Mesenchymal stem cell (in vitro differentiated cells and primary cell): ENCODE measurements around the gene CRYAA.
"Not testable (repeated sequence)": the region's sequence is repeated elsewhere in the genome, so short reads cannot be mapped to it uniquely, and the experiment has no call there.

ENCODE experiments used
- DNase-seq: peaks from one replicate; pipeline ENCODE4 v3.0.0-alpha.2; 2013
- H2AFZ ChIP-seq: one replicate; pipeline ENCODE4 v1.6.1; 2013; ENCODE audit warnings: low read depth, mild to moderate bottlenecking, control low read depth, inconsistent platforms, low read length, moderate library complexity
- H2AK5ac ChIP-seq: 2 replicates; pipeline ENCODE4 v1.6.1; 2013; ENCODE audit warnings: low read length, moderate library complexity, mild to moderate bottlenecking, inconsistent platforms; ENCODE audit not compliant: severe bottlenecking
- H2BK120ac ChIP-seq: one replicate; pipeline ENCODE4 v1.6.1; 2013; ENCODE audit warnings: low read depth, mild to moderate bottlenecking, inconsistent platforms, low read length, moderate library complexity
- H2BK12ac ChIP-seq, 2 experiments: one replicate each; pipeline ENCODE4 v1.6.1; 2013; ENCODE audit warnings: inconsistent platforms in 2 of 2, low read length in 2 of 2, mild to moderate bottlenecking in 2 of 2, moderate library complexity in 2 of 2, control low read depth in 1 of 2
- H2BK15ac ChIP-seq: one replicate; pipeline ENCODE4 v1.6.1; 2013; ENCODE audit warnings: mild to moderate bottlenecking, low read depth, inconsistent platforms; ENCODE audit not compliant: poor library complexity, severe bottlenecking
- H2BK5ac ChIP-seq: 2 replicates; pipeline ENCODE4 v1.6.1; 2013; ENCODE audit warnings: low read depth, mild to moderate bottlenecking, low read length, control low read depth, inconsistent platforms; ENCODE audit not compliant: poor library complexity, severe bottlenecking
- H3K14ac ChIP-seq, 2 experiments: one replicate each; pipeline ENCODE4 v1.6.1; 2013; ENCODE audit warnings: inconsistent platforms in 2 of 2, low read length in 2 of 2, control low read depth in 1 of 2, mild to moderate bottlenecking in 1 of 2, moderate library complexity in 1 of 2
- H3K18ac ChIP-seq, 2 experiments: one replicate each; pipeline ENCODE4 v1.6.1; 2013; ENCODE audit warnings: inconsistent platforms in 2 of 2, low read length in 2 of 2, control low read depth in 1 of 2, low read depth in 1 of 2, mild to moderate bottlenecking in 1 of 2
- H3K23ac ChIP-seq, 2 experiments: one replicate each; pipeline ENCODE4 v1.6.1; 2013; ENCODE audit warnings: inconsistent platforms in 2 of 2, low read length in 2 of 2, mild to moderate bottlenecking in 2 of 2, moderate library complexity in 2 of 2, control low read depth in 1 of 2
- H3K27ac ChIP-seq: 2 replicates; pipeline ENCODE4 v1.5.1; 2013; ENCODE audit warnings: mild to moderate bottlenecking, moderate library complexity, low read length, control low read depth, inconsistent platforms; ENCODE audit not compliant: poor library complexity, severe bottlenecking
- H3K27me3 ChIP-seq, 2 experiments: 2 replicates each; pipeline versions ENCODE4 v1.6.1 to v1.7.0; 2013; ENCODE audit warnings: low read length in 2 of 2, mild to moderate bottlenecking in 2 of 2, moderate library complexity in 2 of 2, control low read depth in 1 of 2, inconsistent platforms in 1 of 2; ENCODE audit not compliant: control insufficient read depth in 1 of 2, insufficient read depth in 1 of 2
- H3K36me3 ChIP-seq, 2 experiments: 2 replicates each; pipeline versions ENCODE4 v1.6.1 to v1.7.0; 2013; ENCODE audit warnings: low read length in 2 of 2, control low read depth in 1 of 2, inconsistent platforms in 1 of 2, low read depth in 1 of 2, mild to moderate bottlenecking in 1 of 2; ENCODE audit not compliant: insufficient read depth in 2 of 2, control insufficient read depth in 1 of 2
- H3K4ac ChIP-seq, 2 experiments: one replicate each; pipeline ENCODE4 v1.6.1; 2013; ENCODE audit warnings: inconsistent platforms in 2 of 2, low read length in 2 of 2, mild to moderate bottlenecking in 2 of 2, moderate library complexity in 2 of 2, control low read depth in 1 of 2, low read depth in 1 of 2
- H3K4me1 ChIP-seq: 2 replicates; pipeline ENCODE4 v1.6.1; 2013; ENCODE audit warnings: low read depth, low read length, control low read depth; ENCODE audit not compliant: control insufficient read depth, insufficient read depth
- H3K4me2 ChIP-seq: 2 replicates; pipeline ENCODE4 v1.6.1; 2013; ENCODE audit warnings: low read length, mild to moderate bottlenecking, inconsistent platforms; ENCODE audit not compliant: poor library complexity, severe bottlenecking
- H3K4me3 ChIP-seq, 2 experiments: 2 replicates each; pipeline versions ENCODE4 v1.5.1 to v1.7.0; 2013; ENCODE audit warnings: low read length in 2 of 2, mild to moderate bottlenecking in 2 of 2, control low read depth in 1 of 2, low read depth in 1 of 2; ENCODE audit not compliant: insufficient read depth in 1 of 2
- H3K79me1 ChIP-seq: replicated peaks from 2 replicates; pipeline ENCODE4 v1.6.1; 2013; ENCODE audit warnings: mild to moderate bottlenecking, control low read depth, low read length, inconsistent platforms; ENCODE audit not compliant: poor library complexity, severe bottlenecking
- H3K9ac ChIP-seq: 2 replicates; pipeline ENCODE4 v1.7.0; 2013; ENCODE audit warnings: mild to moderate bottlenecking, low read length, moderate library complexity
- H3K9me3 ChIP-seq: 2 replicates; pipeline ENCODE4 v1.7.0; 2013; ENCODE audit warnings: mild to moderate bottlenecking, low read length; ENCODE audit not compliant: control insufficient read depth
- H4K8ac ChIP-seq: one replicate; pipeline ENCODE4 v1.6.1; 2013; ENCODE audit warnings: inconsistent platforms, mild to moderate bottlenecking, low read length, moderate library complexity
- H4K91ac ChIP-seq: one replicate; pipeline ENCODE4 v1.6.1; 2013; ENCODE audit warnings: mild to moderate bottlenecking, low read length, inconsistent platforms
- WGBS: methylation state at CpG from one replicate; pipeline ENCODE4 v1.1.7; 2013; ENCODE audit warnings: mixed read lengths; 5-methylcytosine and 5-hydroxymethylcytosine counted together

Gene CRYAA

DNA sequence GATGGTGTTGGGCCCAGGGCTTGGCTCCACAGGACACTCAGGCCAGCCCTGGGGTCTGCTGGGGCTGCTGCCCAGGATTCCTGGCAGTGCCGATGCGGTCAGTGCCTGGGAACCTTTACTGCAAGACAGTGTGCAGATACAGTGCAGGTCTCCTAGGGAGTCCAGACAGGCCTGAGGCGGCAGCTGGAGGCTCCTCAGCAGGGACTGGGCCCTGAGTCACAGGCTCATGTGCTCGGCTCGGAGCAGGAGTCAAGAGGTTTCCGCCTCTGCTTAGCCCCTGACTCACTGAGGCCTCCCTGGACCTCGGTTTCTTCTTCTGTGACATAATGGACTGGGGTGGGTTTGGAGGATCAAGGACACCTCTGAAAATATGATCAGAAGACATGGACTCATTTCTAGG, 18.5 kb downstream of the CRYAA start:
- peak overlapping the region; percentile 0 for H3K27ac ChIP-seq
- H3K4ac ChIP-seq, H3K9me3 ChIP-seq, H4K91ac ChIP-seq, H2BK15ac ChIP-seq, H2AFZ ChIP-seq, H2BK5ac ChIP-seq, H2BK120ac ChIP-seq, H4K8ac ChIP-seq, H3K79me1 ChIP-seq, DNase-seq, H3K36me3 ChIP-seq, H3K4me2 ChIP-seq, H3K9ac ChIP-seq, H3K23ac ChIP-seq, H3K4me3 ChIP-seq, H2AK5ac ChIP-seq: not testable (repeated sequence)
- WGBS: no CpG with 5 or more reads among the region's 7 CpGs
- peak overlapping the region in 1 of 2 experiments; percentile 91 for H2BK12ac ChIP-seq
- H3K4me1 ChIP-seq: peaks cover 12% of the 10 kb centered on the region
- peaks cover 0 to 25% of the 10 kb centered on the region in 2 experiments for H3K27me3 ChIP-seq
- peak overlapping the region in 1 of 2 experiments; percentile 27 for H3K14ac ChIP-seq
- H3K18ac ChIP-seq: peak overlapping the region in 1 of 2 experiments; percentile 100

DNA sequence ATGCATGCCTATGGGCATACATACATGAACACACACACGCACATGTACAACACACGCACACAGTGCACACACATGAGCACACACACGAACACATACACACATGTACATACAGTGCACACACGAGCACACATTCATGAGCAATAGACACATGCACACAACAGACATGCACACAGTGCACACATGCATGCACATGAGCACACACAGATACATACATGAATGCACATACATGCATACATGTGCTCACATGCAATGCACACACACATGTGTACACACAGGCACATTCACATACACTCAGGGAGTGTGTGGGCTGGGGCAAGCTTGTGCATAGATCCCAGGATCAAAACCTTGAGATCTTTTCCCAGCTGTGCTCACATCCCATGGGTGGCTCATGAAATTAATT, 18.9 kb downstream of the CRYAA start:
- Histone ChIP-seq H3K14ac (peak overlapping the region in 1 of 2 experiments; percentile 27), H3K4me2 (no peak overlapping the region), H2BK5ac (no peak overlapping the region), H3K27ac (peak overlapping the region; percentile 0), H3K27me3 (peaks cover 0 to 28% of the 10 kb centered on the region in 2 experiments), H2BK15ac (no peak overlapping the region), H2BK12ac (peak overlapping the region; percentile 32 to 91), H2AFZ (no peak overlapping the region), H3K9ac (no peak overlapping the region), H3K4me1 (peaks cover 13% of the 10 kb centered on the region), H4K8ac (no peak overlapping the region), H2AK5ac (no peak overlapping the region), H3K36me3 (no peaks in the 10 kb centered on the region), H3K23ac (peak overlapping the region in 1 of 2 experiments; percentile 81), H2BK120ac (no peak overlapping the region), H3K79me1 (peaks cover 5% of the 10 kb centered on the region), H3K18ac (peak overlapping the region; percentile 16 to 100), H3K9me3 (no peaks in the 10 kb centered on the region), H3K4me3 (no peak overlapping the region), H3K4ac (no peak overlapping the region), H4K91ac (peak overlapping the region; percentile 62)
- WGBS: 92% methylated on average over 4 of the region's 4 CpGs
- DNase-seq: peak; percentile 33

DNA sequence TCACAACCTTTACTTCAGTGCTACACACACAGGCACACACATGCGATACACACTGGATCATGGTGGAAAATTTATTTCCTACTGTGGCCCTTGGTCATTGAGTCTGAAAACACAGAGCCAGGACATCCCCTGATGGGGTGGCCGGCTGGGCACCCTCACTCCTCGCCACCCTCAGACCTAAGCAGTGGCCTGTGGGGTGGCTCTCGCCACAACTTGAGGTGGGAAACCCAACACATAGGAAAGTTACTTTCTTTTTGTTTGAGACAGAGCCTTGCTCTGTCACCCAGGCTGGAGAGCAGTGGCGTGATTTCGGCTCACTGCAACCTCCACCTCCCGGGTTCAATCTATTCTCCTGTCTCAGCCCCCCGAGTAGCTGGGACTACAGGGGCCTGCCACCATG, 19.4 kb downstream of the CRYAA start:
- Histone ChIP-seq H2AFZ (no peak overlapping the region), H3K4me1 (peaks cover 17% of the 10 kb centered on the region), H3K27me3 (peaks cover 0 to 28% of the 10 kb centered on the region in 2 experiments), H3K4me3 (no peak overlapping the region), H4K8ac (peak overlapping the region; percentile 57), H2AK5ac (no peak overlapping the region), H3K9ac (no peak overlapping the region), H2BK120ac (no peak overlapping the region), H3K4ac (no peak overlapping the region), H3K18ac (peak overlapping the region in 1 of 2 experiments; percentile 61), H3K79me1 (peaks cover 6% of the 10 kb centered on the region), H3K9me3 (no peaks in the 10 kb centered on the region), H3K4me2 (no peak overlapping the region), H2BK15ac (peak overlapping the region; percentile 54), H3K23ac (no peak overlapping the region), H3K36me3 (no peaks in the 10 kb centered on the region), H3K27ac (no peak overlapping the region), H2BK5ac (no peak overlapping the region), H3K14ac (no peak overlapping the region), H4K91ac (peak overlapping the region; percentile 62), H2BK12ac (peak overlapping the region; percentile 26 to 32)
- WGBS: 93% methylated on average over 7 of the region's 8 CpGs
- no peak for DNase-seq

GRCh38 chr21:43188592-43189210, 19.9 kb downstream of the CRYAA start:
- Histone ChIP-seq H3K18ac (no peak overlapping the region), H3K27me3 (peaks cover 0 to 28% of the 10 kb centered on the region in 2 experiments), H3K4me1 (peaks cover 23% of the 10 kb centered on the region), H2BK5ac (no peak overlapping the region), H4K91ac (no peak overlapping the region), H3K9ac (no peak overlapping the region), H3K14ac (no peak overlapping the region), H2AK5ac (no peak overlapping the region), H2AFZ (no peak overlapping the region), H2BK12ac (no peak overlapping the region), H3K9me3 (no peaks in the 10 kb centered on the region), H3K79me1 (peaks cover 6% of the 10 kb centered on the region), H2BK15ac (peak overlapping the region; percentile 26), H3K4me2 (no peak overlapping the region), H3K36me3 (no peaks in the 10 kb centered on the region), H2BK120ac (no peak overlapping the region), H3K4me3 (no peak overlapping the region), H4K8ac (no peak overlapping the region), H3K23ac (no peak overlapping the region), H3K4ac (no peak overlapping the region), H3K27ac (no peak overlapping the region)
- 86% methylated on average over 14 of the region's 15 CpGs for WGBS
- DNase-seq: no peak
